CD14-positive monocyte (primary cell): ENCODE results near the gene TXNL1. TPM values are rescaled to one million over a fixed set of nuclear protein-coding genes. Genes with fewer than 3 reads are reported as not detected.

Experiments used
- DNase-seq, 3 donors: peaks; one replicate each; pipeline ENCODE4 v3.0.0-alpha.2; 2011 to 2022
- H2AFZ ChIP-seq: 2 replicates; pipeline ENCODE4 v1.6.0; 2012; ENCODE audit warnings: mild to moderate bottlenecking, low read depth, low read length, inconsistent platforms; ENCODE audit not compliant: insufficient read depth, poor library complexity, severe bottlenecking
- H3K27ac ChIP-seq, 2 donors: 1 replicate in 1 of 2; 2 replicates in 1 of 2; pipeline ENCODE4 v1.5.1; 2012 to 2013; ENCODE audit warnings: low read length in 2 of 2, control low read depth in 1 of 2, inconsistent platforms in 1 of 2, low read depth in 1 of 2, mild to moderate bottlenecking in 1 of 2
- H3K27me3 ChIP-seq, 2 donors: one replicate each; pipeline versions ENCODE4 v1.6.0 to v1.6.1; 2011 to 2013; ENCODE audit warnings: low read length in 2 of 2; ENCODE audit not compliant: control insufficient read depth in 2 of 2, insufficient read depth in 2 of 2
- H3K36me3 ChIP-seq, 2 donors: replicated peaks in 1 of 2; 1 replicate in 1 of 2; 2 replicates in 1 of 2; pipeline versions ENCODE4 v1.5.1 to v1.6.1; 2012 to 2013; ENCODE audit warnings: low read length in 2 of 2, control low read depth in 1 of 2, inconsistent platforms in 1 of 2, mild to moderate bottlenecking in 1 of 2; ENCODE audit not compliant: insufficient read depth in 2 of 2, control insufficient read depth in 1 of 2
- H3K4me1 ChIP-seq, 2 donors: 1 replicate in 1 of 2; 2 replicates in 1 of 2; pipeline versions ENCODE4 v1.5.1 to v1.6.1; 2012 to 2013; ENCODE audit warnings: low read length in 2 of 2, control low read depth in 1 of 2, inconsistent platforms in 1 of 2, mild to moderate bottlenecking in 1 of 2, moderate library complexity in 1 of 2; ENCODE audit not compliant: insufficient read depth in 2 of 2, control insufficient read depth in 1 of 2
- H3K4me2 ChIP-seq: replicated peaks from 2 replicates; pipeline ENCODE3; 2012; ENCODE audit warnings: low read length, moderate library complexity, mild to moderate bottlenecking; ENCODE audit not compliant: poor library complexity, severe bottlenecking; ENCODE audit errors: extremely low read depth
- H3K4me3 ChIP-seq, 3 experiments: fragments of 200-600 bp in 1 of 3; sonication (generic) in 1 of 3; replicated peaks in 1 of 3; 1 replicate in 2 of 3; 2 replicates in 1 of 3; pipeline ENCODE4 v1.5.1; 2011 to 2013; ENCODE audit warnings: low read length in 3 of 3, mild to moderate bottlenecking in 3 of 3, control low read depth in 2 of 3, low read depth in 2 of 3, inconsistent platforms in 1 of 3, moderate library complexity in 1 of 3
- H3K79me2 ChIP-seq: 2 replicates; pipeline ENCODE4 v1.6.0; 2012; ENCODE audit warnings: mild to moderate bottlenecking, control low read depth, inconsistent platforms, low read length, moderate library complexity; ENCODE audit not compliant: insufficient read depth
- H3K9ac ChIP-seq: 2 replicates; pipeline ENCODE4 v1.6.0; 2017; ENCODE audit warnings: low read length, mild to moderate bottlenecking; ENCODE audit not compliant: insufficient read depth, poor library complexity, severe bottlenecking
- H3K9me3 ChIP-seq, 2 donors: replicated peaks in 1 of 2; 1 replicate in 1 of 2; 2 replicates in 1 of 2; pipeline versions ENCODE4 v1.5.1 to v1.6.1; 2012 to 2013; ENCODE audit warnings: low read length in 2 of 2, control low read depth in 1 of 2; ENCODE audit not compliant: control insufficient read depth in 1 of 2, insufficient read depth in 1 of 2
- H4K20me1 ChIP-seq: 2 replicates; pipeline ENCODE4 v1.6.0; 2012; ENCODE audit warnings: mild to moderate bottlenecking, low read length, control low read depth, moderate library complexity; ENCODE audit not compliant: insufficient read depth
- H3K27ac Mint-ChIP-seq, 7 donors: one replicate each; pipeline ENCODE4 v1.8.0; 2020; ENCODE audit warnings: mild to moderate bottlenecking in 7 of 7, mixed read lengths in 7 of 7, moderate library complexity in 6 of 7, inconsistent platforms in 2 of 7
- H3K27me3 Mint-ChIP-seq, 3 donors: one replicate each; pipeline ENCODE4 v1.8.0; 2021 to 2022; ENCODE audit warnings: low read depth in 3 of 3, mild to moderate bottlenecking in 3 of 3, mixed read lengths in 3 of 3, moderate library complexity in 3 of 3, inconsistent platforms in 1 of 3
- H3K36me3 Mint-ChIP-seq, 2 donors: one replicate each; pipeline ENCODE4 v1.8.0; 2020; ENCODE audit warnings: mixed read lengths in 2 of 2, inconsistent platforms in 1 of 2, mild to moderate bottlenecking in 1 of 2
- H3K4me1 Mint-ChIP-seq: one replicate; pipeline ENCODE4 v1.8.0; 2020; ENCODE audit warnings: mild to moderate bottlenecking, mixed read lengths
- H3K4me3 Mint-ChIP-seq, 2 donors: one replicate each; pipeline ENCODE4 v1.8.0; 2020; ENCODE audit warnings: mild to moderate bottlenecking in 2 of 2, mixed read lengths in 2 of 2, moderate library complexity in 1 of 2
- H3K9me3 Mint-ChIP-seq, 7 donors: one replicate each; pipeline ENCODE4 v1.8.0; 2020 to 2022; ENCODE audit warnings: mixed read lengths in 7 of 7, mild to moderate bottlenecking in 6 of 7, moderate library complexity in 6 of 7, inconsistent platforms in 2 of 7
- WGBS: methylation state at CpG from one replicate; pipeline ENCODE4 v1.1.5; 2013; ENCODE audit warnings: missing lambda C conversion rate; ENCODE audit not compliant: insufficient coverage; 5-methylcytosine and 5-hydroxymethylcytosine counted together
- intact Hi-C, 2 donors: fragments of 100-400 bp; cut with micrococcal nuclease; formaldehyde crosslinking; loops; one replicate each; pipeline versions ENCODE4 v1.15.0 to v1.15.1; 2023
- polyA plus RNA-seq, 3 donors: library from polyadenylated mRNA; depleted of rRNA in 1 of 3; unstranded in 2 of 3; stranded (reverse) in 1 of 3; fragments of 300-500 nt in 2 of 3; fragments of >200 nt in 1 of 3; fragmentation: Illumina TruSeq in 2 of 3; gene quantifications; 1 replicate in 2 of 3; 2 replicates in 1 of 3; pipeline ENCODE4 v1.2.3, GENCODE V29; 2012 to 2021
- TF ChIP-seq, protein P1 (sequence below): fragments of 200-600 bp; IDR thresholded peaks from one replicate; pipeline ENCODE4 v1.8.0; 2022; ENCODE audit warnings: antibody characterized with exemption, mild to moderate bottlenecking

TXNL1 gene
- polyA plus RNA-seq, 3 donors = 22.3 to 80.4 (median 77.8) TPM

DNA sequence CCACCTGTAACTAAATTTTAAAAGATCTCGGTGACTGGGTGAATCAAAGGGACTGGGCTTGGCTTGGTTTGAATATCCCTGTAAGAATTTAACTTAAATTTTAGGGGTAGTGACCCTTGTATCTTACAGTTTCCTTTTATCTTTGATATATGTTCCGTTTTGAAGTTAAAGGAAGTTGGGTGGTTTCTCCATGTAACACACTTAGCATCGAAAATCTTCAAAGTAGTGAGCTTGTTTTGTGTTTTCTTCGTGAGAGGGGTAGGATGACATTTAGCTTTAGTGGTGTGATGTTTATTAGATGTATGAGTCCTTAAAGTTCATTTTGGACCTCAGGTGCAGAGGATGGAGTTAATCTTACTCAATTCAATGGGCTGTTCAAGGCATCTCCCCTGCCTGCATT is 14.4 kb upstream of the TXNL1 start:
- peaks cover 63% of the 10 kb centered on the region for H3K4me1 Mint-ChIP-seq
- peaks cover 0 to 3% (median 0%) of the 10 kb centered on the region in 7 donors for H3K9me3 Mint-ChIP-seq
- TF ChIP-seq, protein P1, sequence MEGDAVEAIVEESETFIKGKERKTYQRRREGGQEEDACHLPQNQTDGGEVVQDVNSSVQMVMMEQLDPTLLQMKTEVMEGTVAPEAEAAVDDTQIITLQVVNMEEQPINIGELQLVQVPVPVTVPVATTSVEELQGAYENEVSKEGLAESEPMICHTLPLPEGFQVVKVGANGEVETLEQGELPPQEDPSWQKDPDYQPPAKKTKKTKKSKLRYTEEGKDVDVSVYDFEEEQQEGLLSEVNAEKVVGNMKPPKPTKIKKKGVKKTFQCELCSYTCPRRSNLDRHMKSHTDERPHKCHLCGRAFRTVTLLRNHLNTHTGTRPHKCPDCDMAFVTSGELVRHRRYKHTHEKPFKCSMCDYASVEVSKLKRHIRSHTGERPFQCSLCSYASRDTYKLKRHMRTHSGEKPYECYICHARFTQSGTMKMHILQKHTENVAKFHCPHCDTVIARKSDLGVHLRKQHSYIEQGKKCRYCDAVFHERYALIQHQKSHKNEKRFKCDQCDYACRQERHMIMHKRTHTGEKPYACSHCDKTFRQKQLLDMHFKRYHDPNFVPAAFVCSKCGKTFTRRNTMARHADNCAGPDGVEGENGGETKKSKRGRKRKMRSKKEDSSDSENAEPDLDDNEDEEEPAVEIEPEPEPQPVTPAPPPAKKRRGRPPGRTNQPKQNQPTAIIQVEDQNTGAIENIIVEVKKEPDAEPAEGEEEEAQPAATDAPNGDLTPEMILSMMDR = no peak
- H2AFZ ChIP-seq = peak overlapping the region; percentile 38
- H3K36me3 ChIP-seq = no peaks in the 10 kb centered on the region
- H3K27me3 Mint-ChIP-seq = no peaks in the 10 kb centered on the region
- H3K27ac Mint-ChIP-seq = peak overlapping the region; percentile 73 to 89 (median 87)
- H3K9ac ChIP-seq = no peak overlapping the region
- H3K4me3 Mint-ChIP-seq = peak overlapping the region; percentile 66 to 84
- no CpG with 5 or more reads among the region's 4 CpGs for WGBS
- peak overlapping the region; percentile 66 to 87 for H3K27ac ChIP-seq
- peak in 2 of 3 donors; percentile 4 to 17 for DNase-seq
- H3K4me3 ChIP-seq = peak overlapping the region; percentile 11 to 92 (median 34)
- H3K4me2 ChIP-seq = peak overlapping the region; percentile 85
- H3K4me1 ChIP-seq = peaks cover 51 to 57% of the 10 kb centered on the region in 2 donors
- no peaks in the 10 kb centered on the region for H3K9me3 ChIP-seq
- no peaks in the 10 kb centered on the region for H3K27me3 ChIP-seq
- peaks cover under 1 to 4% of the 10 kb centered on the region in 2 donors for H3K36me3 Mint-ChIP-seq
- intact Hi-C loops = loop anchor here (5.0 to 10.0 kb wide), 3 partner anchors 1058 to 1328 kb away; partner anchors contain the start of gene TCF4 (in 1 of the 2)
- peaks cover 63% of the 10 kb centered on the region for H3K79me2 ChIP-seq
- H4K20me1 ChIP-seq = peaks cover 16% of the 10 kb centered on the region

DNA sequence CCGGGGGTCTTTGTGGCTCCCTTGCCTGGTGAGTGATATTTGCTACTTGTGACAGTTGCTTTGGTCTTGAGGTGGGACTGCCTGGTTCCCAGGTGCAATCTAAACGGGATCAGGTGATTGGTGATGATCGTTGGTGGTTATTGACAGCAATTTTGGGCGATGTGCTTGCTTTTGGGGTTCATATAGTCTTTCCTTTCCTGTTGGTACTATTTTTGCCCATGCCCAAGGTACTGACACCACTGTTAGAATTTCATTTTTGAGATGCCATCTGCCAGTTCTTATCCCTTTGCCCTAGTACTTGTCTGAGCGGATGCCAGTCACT is 13.3 kb upstream of the TXNL1 start:
- peaks cover 63% of the 10 kb centered on the region for H3K4me1 Mint-ChIP-seq
- peaks cover 12% of the 10 kb centered on the region for H4K20me1 ChIP-seq

More for the DNA sequence above, 13.3 kb upstream of the TXNL1 start:
- Histone ChIP-seq H3K4me1 (peaks cover 51 to 57% of the 10 kb centered on the region in 2 donors), H3K4me3 (peak overlapping the region; percentile 64 to 92 (median 86)), H3K36me3 (no peaks in the 10 kb centered on the region), H3K27ac (peak overlapping the region; percentile 87 to 90), H3K9ac (peak overlapping the region; percentile 80), H3K9me3 (no peaks in the 10 kb centered on the region), H2AFZ (peak overlapping the region; percentile 89), H3K4me2 (peak overlapping the region; percentile 85), H3K27me3 (no peaks in the 10 kb centered on the region), H3K79me2 (peaks cover 53% of the 10 kb centered on the region)
- DNase-seq = no peak
- H3K27ac Mint-ChIP-seq = peak overlapping the region; percentile 93 to 97 (median 96)
- intact Hi-C loops = loop anchor here (2.0 to 10.0 kb wide), 4 partner anchors 15 to 1327 kb away; partner anchors contain the start of gene TCF4 (in 1 of the 2)
- WGBS = 17% methylated on average over 5 of the region's 5 CpGs
- peak overlapping the region; percentile 94 to 95 for H3K4me3 Mint-ChIP-seq
- TF ChIP-seq, protein P1 = no peak
- peaks cover 0 to 3% of the 10 kb centered on the region in 2 donors for H3K36me3 Mint-ChIP-seq
- no peaks in the 10 kb centered on the region for H3K27me3 Mint-ChIP-seq
- peaks cover 0 to 3% (median 0%) of the 10 kb centered on the region in 7 donors for H3K9me3 Mint-ChIP-seq
